KG1 (cell line): ENCODE data around the gene LDLRAD3.
"Not testable (repeated sequence)": the region's sequence is repeated elsewhere in the genome, so short reads cannot be mapped to it uniquely, and the experiment has no call there.

Experiments
- DNase-seq: peaks from one replicate; lab custom pipeline; 2025; lab: John Stamatoyannopoulos, UW

LDLRAD3 gene

GRCh38 chr11:35995681-35996271, 51.9 kb downstream of the LDLRAD3 start:
- DNase-seq = no peak

- DNase-seq = no peak
These were observed 54.1 kb downstream of the LDLRAD3 start for GRCh38 chr11:35997902-35998520.

- DNase-seq = no peak
These were observed 54.8 kb downstream of the LDLRAD3 start for GRCh38 chr11:35998634-35999033.

GRCh38 chr11:36000616-36001190, 56.8 kb downstream of the LDLRAD3 start:
- DNase-seq = no peak

GRCh38 chr11:36002196-36002595, 58.3 kb downstream of the LDLRAD3 start:
- DNase-seq = no peak

- no peak for DNase-seq
These were observed 58.9 kb downstream of the LDLRAD3 start for GRCh38 chr11:36002796-36003195.

- DNase-seq = no peak
These were observed 62.7 kb downstream of the LDLRAD3 start for GRCh38 chr11:36006556-36006955.

- no peak for DNase-seq
These were observed 63.3 kb downstream of the LDLRAD3 start for GRCh38 chr11:36007127-36007655.

GRCh38 chr11:36008584-36008983, 64.7 kb downstream of the LDLRAD3 start:
- no peak for DNase-seq

GRCh38 chr11:36009473-36009872, 65.6 kb downstream of the LDLRAD3 start:
- no peak for DNase-seq

GRCh38 chr11:36010010-36010740, 66.3 kb downstream of the LDLRAD3 start:
- no peak for DNase-seq

- DNase-seq = no peak
These were observed 67.7 kb downstream of the LDLRAD3 start for GRCh38 chr11:36011574-36011973.

GRCh38 chr11:36012455-36012854, 68.6 kb downstream of the LDLRAD3 start:
- no peak for DNase-seq

GRCh38 chr11:36012979-36013378, 69.1 kb downstream of the LDLRAD3 start:
- no peak for DNase-seq

GRCh38 chr11:36013446-36013845, 69.6 kb downstream of the LDLRAD3 start:
- DNase-seq = not testable (repeated sequence)

- no peak for DNase-seq
These were observed 70.4 kb downstream of the LDLRAD3 start for GRCh38 chr11:36013950-36014897.

GRCh38 chr11:36014898-36015665, 71.2 kb downstream of the LDLRAD3 start:
- no peak for DNase-seq

- no peak for DNase-seq
These were observed 71.9 kb downstream of the LDLRAD3 start for GRCh38 chr11:36015799-36016198.

- no peak for DNase-seq
These were observed 72.4 kb downstream of the LDLRAD3 start for GRCh38 chr11:36016263-36016662.

- DNase-seq = no peak
These were observed 72.8 kb downstream of the LDLRAD3 start for GRCh38 chr11:36016709-36017108.
